ENCODE data around the gene TCF21. TPM values are rescaled to one million over a fixed set of nuclear protein-coding genes. Genes with fewer than 3 reads are reported as not detected.

Gene TCF21
- total and polyA plus RNA-seq, 10 of the 15 experiments (the other 5 are each of a cell fraction or from before 2014, with no cell fraction given): 0.08 TPM; not detected in 9

DNA sequence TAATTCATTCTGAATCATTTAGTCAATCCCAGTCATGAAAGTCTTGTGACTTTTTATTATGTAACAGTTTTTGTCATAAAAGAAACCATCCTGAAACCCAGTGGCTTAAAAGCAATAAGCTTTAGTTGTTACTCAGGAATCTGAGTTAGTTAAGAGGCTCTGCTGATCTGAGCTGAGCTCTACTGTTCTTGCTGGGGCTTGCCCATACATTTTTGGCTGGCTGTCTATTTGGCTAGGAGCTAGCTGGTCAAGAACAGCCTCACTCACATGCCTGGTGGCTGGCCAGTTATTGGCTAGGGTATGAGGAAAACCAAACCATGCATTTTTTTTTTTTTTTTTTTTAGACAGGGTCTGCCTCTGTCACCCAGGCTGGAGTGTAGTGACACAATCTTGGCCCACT lies 10.6 kb downstream of the TCF21 start:
- CTCF ChIA-PET: interaction anchor here (1.1 to 1.7 kb wide), 2 partner anchors 13 to 24 kb away, joined by 3 read pairs; no protein-coding TSS in a partner anchor
- Histone ChIP-seq H3K4me2 (ENCODE audit: control insufficient read depth, insufficient read depth) (no peak overlapping the region), H3K4me1 (ENCODE audit: control insufficient read depth, insufficient read depth, low read length) (no peaks in the 10 kb centered on the region), H4K20me1 (ENCODE audit: control insufficient read depth, insufficient read depth) (no peaks in the 10 kb centered on the region), H3K4me3 (no peak overlapping the region), H3K79me2 (ENCODE audit: control insufficient read depth, insufficient read depth, low read length) (no peaks in the 10 kb centered on the region), H3K36me3 (ENCODE audit: control insufficient read depth in 2 of 2, insufficient read depth in 2 of 2, low read length in 1 of 2) (no peaks in the 10 kb centered on the region), H3K27ac (ENCODE audit: control insufficient read depth, insufficient read depth) (no peak overlapping the region), H3K9ac (ENCODE audit: control insufficient read depth, insufficient read depth, low read length) (no peak overlapping the region), H2AFZ (ENCODE audit: control insufficient read depth, low read depth, low read length) (no peak overlapping the region), H3K27me3 (replicated peaks in 1 of 2; ENCODE audit: control insufficient read depth in 2 of 2, insufficient read depth in 2 of 2, low read length in 1 of 2) (peaks cover 8 to 9% of the 10 kb centered on the region in 2 experiments), H3K9me3 (replicated peaks; ENCODE audit: control insufficient read depth, insufficient read depth, low read length) (no peaks in the 10 kb centered on the region)
- DNase-seq (ENCODE audit: low read depth, low spot score) (no peak), ATAC-seq (no peak), FAIRE-seq (no peak)
- RAD21 ChIA-PET (ENCODE audit: unreplicated experiment): no interaction called here
- in situ Hi-C loops (cut with MboI): no loop called here
- SMC1A ChIA-PET (ENCODE audit: uncharacterized antibody, unreplicated experiment): interaction anchor here (0.6 kb wide), 1 partner anchor 94 kb away, joined by 3 read pairs; no protein-coding TSS in a partner anchor
- intact Hi-C loops (cut with micrococcal nuclease; ENCODE audit: unreplicated experiment): no loop called here
- TF ChIP-seq, protein P1, sequence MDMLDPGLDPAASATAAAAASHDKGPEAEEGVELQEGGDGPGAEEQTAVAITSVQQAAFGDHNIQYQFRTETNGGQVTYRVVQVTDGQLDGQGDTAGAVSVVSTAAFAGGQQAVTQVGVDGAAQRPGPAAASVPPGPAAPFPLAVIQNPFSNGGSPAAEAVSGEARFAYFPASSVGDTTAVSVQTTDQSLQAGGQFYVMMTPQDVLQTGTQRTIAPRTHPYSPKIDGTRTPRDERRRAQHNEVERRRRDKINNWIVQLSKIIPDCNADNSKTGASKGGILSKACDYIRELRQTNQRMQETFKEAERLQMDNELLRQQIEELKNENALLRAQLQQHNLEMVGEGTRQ (IDR thresholded peaks at IDR 0.05; ENCODE audit: borderline replicate concordance, low read depth, low read length): no peak
- TF ChIP-seq DPF2 (IDR thresholded peaks at IDR 0.05) (no peak), NFYA (IDR thresholded peaks at IDR 0.05; ENCODE audit: borderline replicate concordance, low read depth, low read length) (no peak), MTA3 (IDR thresholded peaks at IDR 0.05; ENCODE audit: borderline replicate concordance, low read length) (no peak), LARP7 (IDR thresholded peaks at IDR 0.05) (no peak), MEF2A (IDR thresholded peaks at IDR 0.05; ENCODE audit: insufficient read depth, low read depth, low read length) (no peak), FOS (IDR thresholded peaks at IDR 0.05; ENCODE audit: borderline replicate concordance, extremely low read depth, insufficient read length) (no peak), CBFB (IDR thresholded peaks at IDR 0.05; ENCODE audit: low read depth) (no peak)
- TF ChIP-seq, protein P2, sequence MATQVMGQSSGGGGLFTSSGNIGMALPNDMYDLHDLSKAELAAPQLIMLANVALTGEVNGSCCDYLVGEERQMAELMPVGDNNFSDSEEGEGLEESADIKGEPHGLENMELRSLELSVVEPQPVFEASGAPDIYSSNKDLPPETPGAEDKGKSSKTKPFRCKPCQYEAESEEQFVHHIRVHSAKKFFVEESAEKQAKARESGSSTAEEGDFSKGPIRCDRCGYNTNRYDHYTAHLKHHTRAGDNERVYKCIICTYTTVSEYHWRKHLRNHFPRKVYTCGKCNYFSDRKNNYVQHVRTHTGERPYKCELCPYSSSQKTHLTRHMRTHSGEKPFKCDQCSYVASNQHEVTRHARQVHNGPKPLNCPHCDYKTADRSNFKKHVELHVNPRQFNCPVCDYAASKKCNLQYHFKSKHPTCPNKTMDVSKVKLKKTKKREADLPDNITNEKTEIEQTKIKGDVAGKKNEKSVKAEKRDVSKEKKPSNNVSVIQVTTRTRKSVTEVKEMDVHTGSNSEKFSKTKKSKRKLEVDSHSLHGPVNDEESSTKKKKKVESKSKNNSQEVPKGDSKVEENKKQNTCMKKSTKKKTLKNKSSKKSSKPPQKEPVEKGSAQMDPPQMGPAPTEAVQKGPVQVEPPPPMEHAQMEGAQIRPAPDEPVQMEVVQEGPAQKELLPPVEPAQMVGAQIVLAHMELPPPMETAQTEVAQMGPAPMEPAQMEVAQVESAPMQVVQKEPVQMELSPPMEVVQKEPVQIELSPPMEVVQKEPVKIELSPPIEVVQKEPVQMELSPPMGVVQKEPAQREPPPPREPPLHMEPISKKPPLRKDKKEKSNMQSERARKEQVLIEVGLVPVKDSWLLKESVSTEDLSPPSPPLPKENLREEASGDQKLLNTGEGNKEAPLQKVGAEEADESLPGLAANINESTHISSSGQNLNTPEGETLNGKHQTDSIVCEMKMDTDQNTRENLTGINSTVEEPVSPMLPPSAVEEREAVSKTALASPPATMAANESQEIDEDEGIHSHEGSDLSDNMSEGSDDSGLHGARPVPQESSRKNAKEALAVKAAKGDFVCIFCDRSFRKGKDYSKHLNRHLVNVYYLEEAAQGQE (IDR thresholded peaks at IDR 0.05; ENCODE audit: low read depth, low read length): no peak
- TF ChIP-seq, protein P3, sequence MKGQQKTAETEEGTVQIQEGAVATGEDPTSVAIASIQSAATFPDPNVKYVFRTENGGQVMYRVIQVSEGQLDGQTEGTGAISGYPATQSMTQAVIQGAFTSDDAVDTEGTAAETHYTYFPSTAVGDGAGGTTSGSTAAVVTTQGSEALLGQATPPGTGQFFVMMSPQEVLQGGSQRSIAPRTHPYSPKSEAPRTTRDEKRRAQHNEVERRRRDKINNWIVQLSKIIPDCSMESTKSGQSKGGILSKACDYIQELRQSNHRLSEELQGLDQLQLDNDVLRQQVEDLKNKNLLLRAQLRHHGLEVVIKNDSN (IDR thresholded peaks at IDR 0.05; ENCODE audit: borderline replicate concordance, extremely low read length, insufficient read depth, low read depth, low read length): no peak
- POLR2A ChIA-PET: no interaction called here
- BruUV-seq (replicated peaks): no TSS peak

All from GM12878 (cell line).